ENCODE measurements around the gene RAB40C. TPM values are rescaled to one million over a fixed set of nuclear protein-coding genes. Genes with fewer than 3 reads are reported as not detected.

The RAB40C gene
- total RNA-seq, 1 donor from 2014 or later, result 33.1 TPM

- no peak for DNase-seq (ENCODE audit: low spot score)
Observed at GRCh38 chr16:646679-647172, 56.9 kb downstream of the RAB40C start.

GRCh38 chr16:647173-647902, 57.5 kb downstream of the RAB40C start:
- DNase-seq (ENCODE audit: low spot score), result no peak

GRCh38 chr16:648071-648780, 58.4 kb downstream of the RAB40C start:
- DNase-seq (ENCODE audit: low spot score), result peak; percentile 75

- peak; percentile 95 for DNase-seq (ENCODE audit: low spot score)
Observed at GRCh38 chr16:648781-649589, 59.1 kb downstream of the RAB40C start, which contains the start of gene WDR90. Gene WDR90, plus strand, starts transcription at chr16:649365. Its CDS starts 52 bp downstream, at chr16:649417.

GRCh38 chr16:649631-650030, 59.8 kb downstream of the RAB40C start:
- DNase-seq (ENCODE audit: low spot score), result no peak

- no peak for DNase-seq (ENCODE audit: low spot score)
Observed at GRCh38 chr16:651844-652243, 62.0 kb downstream of the RAB40C start.

- no peak for DNase-seq (ENCODE audit: low spot score)
Observed at GRCh38 chr16:652454-653305, 62.8 kb downstream of the RAB40C start.

- no peak for DNase-seq (ENCODE audit: low spot score)
Observed at GRCh38 chr16:654034-654433, 64.2 kb downstream of the RAB40C start.

- no peak for DNase-seq (ENCODE audit: low spot score)
Observed at GRCh38 chr16:657487-657886, 67.6 kb downstream of the RAB40C start.

GRCh38 chr16:658679-659571, 69.1 kb downstream of the RAB40C start:
- DNase-seq (ENCODE audit: low spot score), result no peak

GRCh38 chr16:659618-660017, 69.8 kb downstream of the RAB40C start:
- no peak for DNase-seq (ENCODE audit: low spot score)

- no peak for DNase-seq (ENCODE audit: low spot score)
Observed at GRCh38 chr16:660132-660458, 70.2 kb downstream of the RAB40C start.

- peak; percentile 91 for DNase-seq (ENCODE audit: low spot score)
Observed at GRCh38 chr16:660459-661183, 70.8 kb downstream of the RAB40C start.

- DNase-seq (ENCODE audit: low spot score), result no peak
Observed at GRCh38 chr16:661184-661821, 71.4 kb downstream of the RAB40C start.

GRCh38 chr16:662095-662494, 72.2 kb downstream of the RAB40C start:
- no peak for DNase-seq (ENCODE audit: low spot score)

- no peak for DNase-seq (ENCODE audit: low spot score)
Observed at GRCh38 chr16:662597-662996, 72.7 kb downstream of the RAB40C start.

- DNase-seq (ENCODE audit: low spot score), result no peak
Observed at GRCh38 chr16:666572-666971, 76.7 kb downstream of the RAB40C start.

- DNase-seq (ENCODE audit: low spot score), result no peak
Observed at GRCh38 chr16:667113-667779, 77.4 kb downstream of the RAB40C start.
